ACHN (cell line): Measurements from ENCODE around the gene ARHGAP28.
"Not testable (repeated sequence)": the region's sequence is repeated elsewhere in the genome, so short reads cannot be mapped to it uniquely, and the experiment has no call there.

Experiments
- DNase-seq: peaks from one replicate; pipeline ENCODE4 v3.0.0-alpha.2; 2015
- in situ Hi-C: cut with HindIII; loops from 2 replicates; pipeline ENCODE4 v1.10.0; 2017; ENCODE audit warnings: low sequenced_read_pairs, low pct_ligation_motif_present, low pct_unique_long_range_greater_than_20kb

Gene ARHGAP28

GRCh38 chr18:6934859-6935258 is 205.3 kb downstream of the ARHGAP28 start:
- no peak for DNase-seq
- in situ Hi-C loops: no loop called here

GRCh38 chr18:6938003-6938402 is 208.5 kb downstream of the ARHGAP28 start:
- no peak for DNase-seq
- in situ Hi-C loops: no loop called here

GRCh38 chr18:6938403-6938802 is 208.9 kb downstream of the ARHGAP28 start:
- DNase-seq, in situ Hi-C loops: not testable (repeated sequence)

- in situ Hi-C loops: no loop called here
- no peak for DNase-seq
These were observed 210.5 kb downstream of the ARHGAP28 start for GRCh38 chr18:6939972-6940371.

- DNase-seq: no peak
- in situ Hi-C loops: no loop called here
These were observed 210.9 kb downstream of the ARHGAP28 start for GRCh38 chr18:6940451-6940850.

- in situ Hi-C loops: no loop called here
- no peak for DNase-seq
These were observed 212.5 kb downstream of the ARHGAP28 start for GRCh38 chr18:6941996-6942395.

- no peak for DNase-seq
- in situ Hi-C loops: no loop called here
These were observed 213.2 kb downstream of the ARHGAP28 start for GRCh38 chr18:6942742-6943141.

- in situ Hi-C loops: no loop called here
- DNase-seq: no peak
These were observed 213.6 kb downstream of the ARHGAP28 start for GRCh38 chr18:6943143-6943542.

- in situ Hi-C loops: no loop called here
- DNase-seq: no peak
These were observed 218.0 kb downstream of the ARHGAP28 start for GRCh38 chr18:6947338-6948030.

- no peak for DNase-seq
- in situ Hi-C loops: no loop called here
These were observed 219.0 kb downstream of the ARHGAP28 start for GRCh38 chr18:6948281-6949055.

- DNase-seq: no peak
These were observed 220.5 kb downstream of the ARHGAP28 start for GRCh38 chr18:6949800-6950586.

GRCh38 chr18:6950641-6951040 is 221.1 kb downstream of the ARHGAP28 start:
- DNase-seq: no peak
- in situ Hi-C loops: no loop called here

More at GRCh38 chr18:6949800-6950586, 220.5 kb downstream of the ARHGAP28 start:
- in situ Hi-C loops: no loop called here

- DNase-seq: no peak
- in situ Hi-C loops: no loop called here
These were observed 222.0 kb downstream of the ARHGAP28 start for GRCh38 chr18:6951336-6952090.

GRCh38 chr18:6954501-6954900 is 225.0 kb downstream of the ARHGAP28 start:
- in situ Hi-C loops: no loop called here
- DNase-seq: no peak

- in situ Hi-C loops: no loop called here
- DNase-seq: no peak
These were observed 225.8 kb downstream of the ARHGAP28 start for GRCh38 chr18:6955304-6955703.

- in situ Hi-C loops: no loop called here
- no peak for DNase-seq
These were observed 227.0 kb downstream of the ARHGAP28 start for GRCh38 chr18:6956495-6956894.

GRCh38 chr18:6956999-6957398 is 227.5 kb downstream of the ARHGAP28 start:
- in situ Hi-C loops: no loop called here
- DNase-seq: no peak

GRCh38 chr18:6959110-6959509 is 229.6 kb downstream of the ARHGAP28 start:
- in situ Hi-C loops: no loop called here

GRCh38 chr18:6960124-6960523 is 230.6 kb downstream of the ARHGAP28 start:
- DNase-seq: no peak
- in situ Hi-C loops: no loop called here

More at GRCh38 chr18:6959110-6959509, 229.6 kb downstream of the ARHGAP28 start:
- DNase-seq: no peak
